Measurements from ENCODE around the gene CEL. TPM values are rescaled to one million over a fixed set of nuclear protein-coding genes. Genes with fewer than 3 reads are reported as not detected.
A peak's percentile ranks its signal among the peaks of the same experiment; 100 is the strongest.

Gene CEL
- total RNA-seq, 1 experiment from 2014 or later, result 2.8 TPM

DNA sequence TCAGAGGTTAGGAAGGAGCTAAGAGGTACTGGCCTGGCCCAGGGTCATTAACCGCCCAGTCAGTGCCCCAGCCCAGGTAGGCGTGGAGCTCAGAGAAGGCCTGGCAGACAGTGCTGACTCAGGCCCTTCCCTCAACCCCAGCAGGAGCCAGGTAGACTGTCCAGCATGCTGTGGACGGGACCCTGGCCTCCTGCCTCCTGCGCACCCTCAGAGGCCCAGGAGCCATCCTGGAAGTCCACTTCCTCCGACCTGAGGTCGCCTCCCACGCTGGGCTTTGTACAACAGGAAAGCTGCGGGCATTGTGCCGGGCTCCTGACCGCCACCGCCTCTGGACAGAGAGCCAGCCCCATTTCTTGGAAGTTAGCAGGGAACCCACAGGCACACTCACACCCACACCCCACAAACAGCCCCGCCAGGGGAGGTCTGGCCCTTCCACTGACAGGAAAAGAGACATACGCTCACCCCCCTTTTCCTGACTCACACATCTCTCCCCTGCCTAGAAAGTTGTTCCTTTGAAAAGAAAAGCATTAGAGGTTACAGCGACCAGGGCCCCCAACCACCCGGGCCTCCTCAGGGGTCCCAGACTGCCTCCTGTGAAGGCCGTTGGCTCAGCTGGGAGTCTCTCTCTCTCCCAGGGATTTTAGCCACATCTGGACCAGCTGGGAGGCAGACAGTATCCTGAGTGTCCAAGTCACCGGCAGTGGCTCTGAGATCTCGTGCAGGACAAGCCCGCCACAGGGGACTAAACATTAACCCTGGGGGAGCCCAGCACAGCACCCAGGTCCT lies 51.6 kb downstream of the CEL start:
- no peaks in the 10 kb centered on the region for H3K27me3 ChIP-seq (replicated peaks; ENCODE audit: insufficient read depth, low read depth, low read length, poor library complexity)
- BruUV-seq (replicated peaks), result no TSS peak
- TF ChIP-seq EZH2 (IDR thresholded peaks at IDR 0.05; ENCODE audit: borderline replicate concordance, low read depth, low read length, poor library complexity, severe bottlenecking), result no peak
- TF ChIP-seq, protein P1, sequence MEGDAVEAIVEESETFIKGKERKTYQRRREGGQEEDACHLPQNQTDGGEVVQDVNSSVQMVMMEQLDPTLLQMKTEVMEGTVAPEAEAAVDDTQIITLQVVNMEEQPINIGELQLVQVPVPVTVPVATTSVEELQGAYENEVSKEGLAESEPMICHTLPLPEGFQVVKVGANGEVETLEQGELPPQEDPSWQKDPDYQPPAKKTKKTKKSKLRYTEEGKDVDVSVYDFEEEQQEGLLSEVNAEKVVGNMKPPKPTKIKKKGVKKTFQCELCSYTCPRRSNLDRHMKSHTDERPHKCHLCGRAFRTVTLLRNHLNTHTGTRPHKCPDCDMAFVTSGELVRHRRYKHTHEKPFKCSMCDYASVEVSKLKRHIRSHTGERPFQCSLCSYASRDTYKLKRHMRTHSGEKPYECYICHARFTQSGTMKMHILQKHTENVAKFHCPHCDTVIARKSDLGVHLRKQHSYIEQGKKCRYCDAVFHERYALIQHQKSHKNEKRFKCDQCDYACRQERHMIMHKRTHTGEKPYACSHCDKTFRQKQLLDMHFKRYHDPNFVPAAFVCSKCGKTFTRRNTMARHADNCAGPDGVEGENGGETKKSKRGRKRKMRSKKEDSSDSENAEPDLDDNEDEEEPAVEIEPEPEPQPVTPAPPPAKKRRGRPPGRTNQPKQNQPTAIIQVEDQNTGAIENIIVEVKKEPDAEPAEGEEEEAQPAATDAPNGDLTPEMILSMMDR (conservative IDR thresholded peaks at IDR 0.05; ENCODE audit: low read depth, low read length), result no peak
- ChIA-PET CTCF (no interaction called here), POLR2A (ENCODE audit: low non-redundant PET) (no interaction called here)
- no peak for DNase-seq (ENCODE audit: low spot score)
- intact Hi-C loops (cut with micrococcal nuclease; ENCODE audit: unreplicated experiment), result no loop called here
- peaks cover 16% of the 10 kb centered on the region for H3K36me3 ChIP-seq (ENCODE audit: insufficient read depth, low read length, poor library complexity, severe bottlenecking)
- peaks cover 31% of the 10 kb centered on the region for H3K4me1 ChIP-seq (ENCODE audit: insufficient read depth, low read length, poor library complexity, severe bottlenecking)
- no peaks in the 10 kb centered on the region for H3K9me3 ChIP-seq (ENCODE audit: low read depth, low read length, poor library complexity, severe bottlenecking)
- H3K4me3 ChIP-seq (ENCODE audit: low read depth, low read length, poor library complexity, severe bottlenecking), result no peak overlapping the region
- peak overlapping the region; percentile 62 for H3K27ac ChIP-seq (ENCODE audit: low read depth, low read length, poor library complexity, severe bottlenecking)

DNA sequence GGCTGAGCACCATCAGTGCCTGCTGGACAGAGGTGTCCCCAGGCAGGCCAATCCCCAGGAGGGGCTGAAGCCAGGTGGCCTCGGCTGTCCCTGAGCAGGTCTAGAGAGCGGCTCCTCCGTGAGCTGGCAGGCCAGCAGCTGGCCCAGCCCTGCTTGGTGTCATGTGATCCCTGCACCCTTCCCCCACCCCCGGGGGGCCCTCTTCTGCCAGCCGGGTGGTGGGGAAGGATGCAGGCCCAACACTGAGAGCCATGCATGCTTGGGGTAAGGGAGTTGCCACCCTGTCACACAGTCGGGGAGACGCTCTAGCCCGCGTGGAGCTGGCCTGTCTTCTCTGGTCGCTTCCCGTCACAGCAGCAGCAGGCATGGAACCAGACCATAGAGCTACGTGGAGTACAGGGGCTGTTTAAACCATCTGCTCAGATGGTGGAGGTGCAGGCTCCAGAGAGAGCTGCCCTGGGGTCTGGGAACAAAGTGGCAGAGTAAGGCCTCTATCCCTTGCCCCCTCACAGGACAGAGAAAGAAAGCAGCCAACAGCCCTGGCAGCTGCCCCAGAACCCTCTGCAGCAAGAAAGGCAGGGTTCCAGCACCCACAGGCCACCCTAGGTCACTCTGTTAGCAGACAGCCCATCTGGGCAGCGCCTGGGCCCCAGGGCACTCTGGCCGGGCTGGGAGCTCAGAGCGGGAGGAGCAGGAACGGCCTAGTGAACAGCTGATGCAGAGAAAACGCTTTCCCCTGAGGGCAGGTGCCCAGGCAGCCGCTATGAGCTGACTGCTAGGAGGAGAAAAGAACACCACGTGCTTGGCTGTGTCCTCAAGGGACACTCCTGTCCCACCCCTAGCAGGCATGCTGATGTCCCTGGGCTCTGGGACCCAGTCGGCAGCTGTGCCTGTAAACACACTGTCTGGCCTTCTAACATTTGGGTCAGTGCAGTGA lies 52.4 kb downstream of the CEL start:
- Histone ChIP-seq H3K4me3 (ENCODE audit: low read depth, low read length, poor library complexity, severe bottlenecking) (no peak overlapping the region), H3K9me3 (ENCODE audit: low read depth, low read length, poor library complexity, severe bottlenecking) (no peaks in the 10 kb centered on the region), H3K27me3 (replicated peaks; ENCODE audit: insufficient read depth, low read depth, low read length, poor library complexity) (no peaks in the 10 kb centered on the region), H3K4me1 (ENCODE audit: insufficient read depth, low read length, poor library complexity, severe bottlenecking) (peaks cover 33% of the 10 kb centered on the region), H3K36me3 (ENCODE audit: insufficient read depth, low read length, poor library complexity, severe bottlenecking) (peaks cover 9% of the 10 kb centered on the region), H3K27ac (ENCODE audit: low read depth, low read length, poor library complexity, severe bottlenecking) (peak overlapping the region; percentile 62)
- POLR2A ChIA-PET (ENCODE audit: low non-redundant PET), result no interaction called here
- DNase-seq (ENCODE audit: low spot score), result peak; percentile 39
- TF ChIP-seq, protein P1 (conservative IDR thresholded peaks at IDR 0.05; ENCODE audit: low read depth, low read length), result no peak
- TF ChIP-seq EZH2 (IDR thresholded peaks at IDR 0.05; ENCODE audit: borderline replicate concordance, low read depth, low read length, poor library complexity, severe bottlenecking), result no peak
- BruUV-seq (replicated peaks), result no TSS peak
- CTCF ChIA-PET, result no interaction called here
- intact Hi-C loops (cut with micrococcal nuclease; ENCODE audit: unreplicated experiment), result no loop called here

DNA sequence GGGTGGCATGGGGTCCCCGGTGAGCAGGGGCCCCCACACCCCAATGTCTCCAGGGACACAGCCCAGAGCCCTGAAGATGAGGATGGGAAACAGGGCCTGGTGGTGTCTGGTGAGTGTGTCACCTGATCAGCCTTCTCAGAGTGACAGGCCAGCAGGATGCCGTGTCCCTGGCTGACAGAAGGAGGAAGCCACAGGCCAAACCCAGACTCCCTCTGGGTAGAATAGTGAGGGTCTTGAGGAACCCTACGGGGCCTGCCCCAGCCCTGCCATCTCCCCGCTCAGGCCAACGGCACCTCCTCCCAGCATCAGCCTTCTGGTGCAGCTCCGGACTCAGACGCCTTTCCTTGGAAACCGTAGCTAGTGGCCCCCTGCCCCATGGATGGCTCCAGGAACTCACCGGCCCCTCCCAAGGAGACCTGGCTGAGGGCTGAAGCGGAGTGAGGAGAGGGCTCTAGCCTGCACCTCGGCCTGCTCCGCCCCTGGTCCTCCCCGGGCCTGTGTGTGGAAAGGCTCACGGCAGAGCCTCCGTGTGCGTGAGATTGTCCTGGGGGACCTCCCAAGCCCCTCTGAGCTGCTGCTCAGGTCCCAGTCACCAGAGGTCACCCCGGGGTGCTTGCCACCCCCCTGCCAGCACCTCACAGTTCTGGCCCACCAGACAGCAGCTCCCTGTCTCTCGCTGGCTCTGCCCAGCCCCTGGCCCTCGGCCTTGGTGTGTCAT lies 53.3 kb downstream of the CEL start:
- no peak for DNase-seq (ENCODE audit: low spot score)
- POLR2A ChIA-PET (ENCODE audit: low non-redundant PET), result no interaction called here

More for the DNA sequence above, 53.3 kb downstream of the CEL start:
- no peak overlapping the region for H3K4me3 ChIP-seq (ENCODE audit: low read depth, low read length, poor library complexity, severe bottlenecking)
- no peak for TF ChIP-seq EZH2 (IDR thresholded peaks at IDR 0.05; ENCODE audit: borderline replicate concordance, low read depth, low read length, poor library complexity, severe bottlenecking)
- peak overlapping the region; percentile 62 for H3K27ac ChIP-seq (ENCODE audit: low read depth, low read length, poor library complexity, severe bottlenecking)
- CTCF ChIA-PET, result no interaction called here
- intact Hi-C loops (cut with micrococcal nuclease; ENCODE audit: unreplicated experiment), result no loop called here
- peaks cover under 1% of the 10 kb centered on the region for H3K36me3 ChIP-seq (ENCODE audit: insufficient read depth, low read length, poor library complexity, severe bottlenecking)
- no TSS peak for BruUV-seq (replicated peaks)
- peaks cover 40% of the 10 kb centered on the region for H3K4me1 ChIP-seq (ENCODE audit: insufficient read depth, low read length, poor library complexity, severe bottlenecking)
- H3K27me3 ChIP-seq (replicated peaks; ENCODE audit: insufficient read depth, low read depth, low read length, poor library complexity), result no peaks in the 10 kb centered on the region
- H3K9me3 ChIP-seq (ENCODE audit: low read depth, low read length, poor library complexity, severe bottlenecking), result no peaks in the 10 kb centered on the region

Data from A673 (cell line).